WERI-Rb-1 (cell line): ENCODE data around the gene CNTFR.

Experiments
- DNase-seq: peaks from one replicate; pipeline ENCODE4 v3.0.0-alpha.2; 2020
- H3K27ac ChIP-seq: fragments of 250-450 bp; sonication (Bioruptor Pico); 2 replicates; pipeline ENCODE4 v1.5.1; 2020; ENCODE audit warnings: mild to moderate bottlenecking, moderate library complexity
- H3K27me3 ChIP-seq: fragments of 250-450 bp; sonication (Bioruptor Pico); 2 replicates; pipeline ENCODE4 v1.5.1; 2021; ENCODE audit warnings: mild to moderate bottlenecking, low read depth, moderate library complexity; ENCODE audit not compliant: insufficient read depth, severe bottlenecking
- H3K36me3 ChIP-seq: fragments of 250-450 bp; sonication (Bioruptor Pico); 2 replicates; pipeline ENCODE4 v1.5.1; 2020; ENCODE audit warnings: mild to moderate bottlenecking, moderate library complexity
- H3K4me3 ChIP-seq: 2 replicates; pipeline ENCODE4 v1.5.1; 2011; ENCODE audit warnings: low read depth, mild to moderate bottlenecking, control low read depth, low read length
- H3K9me3 ChIP-seq: fragments of 250-450 bp; sonication (Bioruptor Pico); 2 replicates; pipeline ENCODE4 v1.5.1; 2021; ENCODE audit warnings: mild to moderate bottlenecking, moderate library complexity; ENCODE audit not compliant: severe bottlenecking
- CTCF ChIP-seq: IDR thresholded peaks from 2 replicates; pipeline ENCODE4 v1.5.1; 2011; ENCODE audit warnings: low read depth, mild to moderate bottlenecking, control low read depth, inconsistent platforms, low read length

CNTFR gene

GRCh38 chr9:34508463-34508862 lies 81.1 kb downstream of the CNTFR start:
- H3K27ac ChIP-seq, result no peak overlapping the region
- no peak for DNase-seq
- no peak for TF ChIP-seq CTCF

GRCh38 chr9:34507966-34508365 lies 81.6 kb downstream of the CNTFR start:
- no peak overlapping the region for H3K27ac ChIP-seq
- H3K9me3 ChIP-seq, result peaks cover 20% of the 10 kb centered on the region
- H3K4me3 ChIP-seq, result no peak overlapping the region
- peaks cover 15% of the 10 kb centered on the region for H3K27me3 ChIP-seq
- TF ChIP-seq CTCF, result no peak
- H3K36me3 ChIP-seq, result no peaks in the 10 kb centered on the region
- DNase-seq, result no peak

More at GRCh38 chr9:34508463-34508862, 81.1 kb downstream of the CNTFR start:
- Histone ChIP-seq H3K27me3 (peaks cover 11% of the 10 kb centered on the region), H3K36me3 (no peaks in the 10 kb centered on the region), H3K9me3 (peaks cover 16% of the 10 kb centered on the region), H3K4me3 (no peak overlapping the region)

GRCh38 chr9:34507556-34507955 lies 82.0 kb downstream of the CNTFR start:
- no peak for TF ChIP-seq CTCF
- H3K36me3 ChIP-seq, result no peaks in the 10 kb centered on the region
- DNase-seq, result no peak
- H3K9me3 ChIP-seq, result peaks cover 20% of the 10 kb centered on the region
- peaks cover 15% of the 10 kb centered on the region for H3K27me3 ChIP-seq
- no peak overlapping the region for H3K27ac ChIP-seq
- H3K4me3 ChIP-seq, result no peak overlapping the region

GRCh38 chr9:34506623-34507022 lies 82.9 kb downstream of the CNTFR start:
- Histone ChIP-seq H3K36me3 (no peaks in the 10 kb centered on the region), H3K9me3 (peaks cover 20% of the 10 kb centered on the region), H3K27ac (no peak overlapping the region), H3K27me3 (peaks cover 15% of the 10 kb centered on the region), H3K4me3 (no peak overlapping the region)
- no peak for DNase-seq
- no peak for TF ChIP-seq CTCF

GRCh38 chr9:34505370-34506120 lies 84.0 kb downstream of the CNTFR start:
- H3K4me3 ChIP-seq, result no peak overlapping the region
- no peak for TF ChIP-seq CTCF
- no peak overlapping the region for H3K27ac ChIP-seq
- no peaks in the 10 kb centered on the region for H3K36me3 ChIP-seq
- peak; percentile 78 for DNase-seq
- H3K9me3 ChIP-seq, result peaks cover 20% of the 10 kb centered on the region
- peaks cover 15% of the 10 kb centered on the region for H3K27me3 ChIP-seq

GRCh38 chr9:34503406-34503805 lies 86.1 kb downstream of the CNTFR start:
- no peaks in the 10 kb centered on the region for H3K36me3 ChIP-seq
- peaks cover 20% of the 10 kb centered on the region for H3K9me3 ChIP-seq
- H3K27me3 ChIP-seq, result peaks cover 15% of the 10 kb centered on the region
- no peak overlapping the region for H3K4me3 ChIP-seq
- no peak for TF ChIP-seq CTCF
- no peak for DNase-seq
- H3K27ac ChIP-seq, result no peak overlapping the region
